Fibroblast of skin of right quadriceps (primary cell): ENCODE data around the gene CIC.
A peak's percentile ranks its signal among the peaks of the same experiment; 100 is the strongest.

Experiments used
- DNase-seq: peaks from one replicate; pipeline ENCODE4 v3.0.0-alpha.2; 2013

CIC gene

DNA sequence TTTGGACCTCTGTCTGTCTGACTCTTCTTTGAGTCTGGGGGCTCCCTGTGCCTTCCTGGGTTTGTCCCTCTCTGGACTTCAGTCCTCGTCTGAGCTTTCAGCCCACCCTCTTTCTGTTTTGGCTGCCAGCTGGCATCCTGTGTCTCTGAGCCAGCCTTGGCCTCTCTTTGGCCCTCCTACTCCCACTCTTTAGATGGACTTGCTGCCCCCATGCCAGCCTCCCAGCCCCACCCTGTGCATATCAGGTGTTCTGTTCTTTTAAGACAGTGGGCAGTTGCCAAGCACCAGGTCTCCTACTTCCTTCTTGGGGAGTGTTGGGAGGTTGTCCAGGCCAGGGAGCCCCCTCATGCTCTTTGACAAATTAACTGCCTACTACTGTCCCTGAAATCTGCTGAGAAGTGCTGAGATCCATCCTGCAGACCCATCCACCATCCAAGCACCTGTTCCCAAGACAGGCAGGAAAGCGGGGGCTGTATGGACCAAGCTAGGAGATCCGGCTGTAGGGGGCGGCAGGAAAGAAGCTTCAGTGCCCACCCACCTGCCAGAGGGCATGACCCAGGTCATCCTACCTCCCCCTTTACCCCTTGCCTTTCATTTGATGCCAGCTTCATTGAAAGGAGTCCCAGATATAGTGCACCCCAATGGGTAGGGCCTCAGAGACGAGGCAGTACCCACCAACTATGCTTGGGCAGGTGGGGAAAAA, 9.6 kb downstream of the CIC start:
- DNase-seq = no peak

DNA sequence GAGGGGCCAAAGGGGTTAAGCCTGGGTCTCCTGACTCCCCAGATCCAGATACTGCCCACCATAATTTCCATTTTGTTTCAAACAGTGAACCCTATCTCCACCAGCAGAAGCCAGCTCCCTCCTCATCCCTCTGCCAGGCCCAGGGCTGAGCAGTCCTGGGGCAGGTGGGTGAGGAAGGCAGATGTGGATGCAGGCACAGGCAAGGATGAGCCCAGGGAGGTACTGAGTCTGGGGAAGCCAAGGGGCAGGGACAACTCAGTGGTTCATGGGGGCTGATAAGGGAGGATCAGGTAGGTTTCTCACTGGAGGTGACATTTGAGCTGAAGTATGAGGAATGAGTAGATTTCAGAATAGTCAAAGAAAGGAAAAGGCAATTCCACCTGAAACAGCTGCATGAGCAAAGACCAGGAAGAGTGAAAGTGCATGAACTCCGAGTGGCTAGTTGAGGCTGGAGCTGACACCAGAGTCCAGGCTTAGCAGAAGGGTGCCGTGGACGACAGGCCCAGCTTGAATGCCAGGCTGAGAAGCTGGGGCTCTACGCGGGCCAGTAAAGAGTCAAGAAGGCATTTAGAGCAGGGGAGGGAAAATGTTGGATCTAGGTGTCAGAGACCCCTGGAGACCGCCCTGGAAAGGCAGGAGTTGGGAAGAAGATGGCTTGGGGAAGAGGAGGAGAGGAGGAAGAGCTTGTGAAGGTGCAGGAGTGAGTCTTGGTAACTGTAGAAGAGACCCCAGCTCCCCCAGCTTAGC, 10.3 kb downstream of the CIC start:
- DNase-seq = no peak

GRCh38 chr19:42279902-42280814, 11.1 kb downstream of the CIC start:
- DNase-seq = peak; percentile 94

DNA sequence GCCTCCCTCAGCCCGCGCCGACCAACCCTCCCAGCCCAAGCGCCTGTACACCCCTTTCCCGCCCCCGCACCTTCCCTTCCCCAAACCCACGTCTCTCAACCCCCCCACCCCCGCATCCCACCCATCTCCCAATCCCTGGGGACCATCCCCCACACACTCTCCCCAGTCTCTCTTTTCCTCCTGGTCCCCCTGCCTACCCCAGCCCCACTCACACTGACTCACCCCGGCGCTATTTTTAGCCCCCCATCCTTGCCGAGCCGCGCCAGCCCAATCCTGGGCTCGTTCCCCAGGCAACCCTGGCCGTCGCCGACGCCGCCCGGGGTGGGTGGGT, 11.7 kb downstream of the CIC start:
- DNase-seq = peak; percentile 83

GRCh38 chr19:42281146-42281826, 12.2 kb downstream of the CIC start:
- peak; percentile 55 for DNase-seq

GRCh38 chr19:42281827-42282762, 13.0 kb downstream of the CIC start:
- DNase-seq = peak; percentile 69

- no peak for DNase-seq
These were observed 13.8 kb downstream of the CIC start for GRCh38 chr19:42282819-42283187.

DNA sequence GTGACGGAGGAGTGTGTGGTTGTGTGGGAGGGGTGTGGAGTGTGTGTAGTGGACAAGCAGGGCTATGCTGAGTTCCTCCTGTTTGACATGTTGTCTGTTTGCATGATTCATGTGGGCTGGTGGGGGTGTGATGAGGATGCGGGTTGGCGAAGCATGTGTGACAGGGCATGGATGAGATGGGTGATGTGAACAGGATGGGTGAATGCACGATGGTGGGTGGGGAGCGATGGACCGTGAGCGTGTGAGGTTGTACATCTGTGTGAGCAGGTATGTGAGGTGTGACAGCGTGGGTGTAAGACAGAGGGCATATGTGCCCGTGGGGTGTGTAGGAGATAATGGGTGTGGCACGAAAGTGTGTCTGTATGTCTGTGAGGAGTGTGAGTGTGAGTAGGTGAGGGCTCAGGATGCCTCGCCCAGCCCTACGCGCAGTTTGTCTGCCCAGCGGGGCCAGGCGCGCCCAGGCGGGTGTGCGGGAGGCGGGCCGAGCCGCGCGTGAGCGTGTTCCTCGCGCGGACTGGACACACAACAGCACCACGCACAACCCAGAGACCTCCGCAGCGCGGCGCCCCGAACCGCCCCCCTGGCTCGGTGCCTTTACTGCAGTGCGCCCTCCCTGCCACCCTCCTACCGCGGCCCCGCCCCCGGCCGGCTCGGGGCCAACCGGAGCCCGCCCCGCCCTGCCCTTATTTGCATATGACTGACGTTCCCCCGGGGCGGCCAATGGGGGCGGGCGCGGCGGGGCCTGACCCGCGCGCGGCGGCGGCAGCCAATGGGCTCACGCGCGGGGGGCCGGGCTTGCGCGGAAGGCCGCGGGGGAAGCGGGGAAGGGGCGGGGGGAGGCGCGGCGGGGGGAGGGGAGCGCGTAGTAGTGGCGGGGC, 14.4 kb downstream of the CIC start:
- DNase-seq = peak; percentile 96

DNA sequence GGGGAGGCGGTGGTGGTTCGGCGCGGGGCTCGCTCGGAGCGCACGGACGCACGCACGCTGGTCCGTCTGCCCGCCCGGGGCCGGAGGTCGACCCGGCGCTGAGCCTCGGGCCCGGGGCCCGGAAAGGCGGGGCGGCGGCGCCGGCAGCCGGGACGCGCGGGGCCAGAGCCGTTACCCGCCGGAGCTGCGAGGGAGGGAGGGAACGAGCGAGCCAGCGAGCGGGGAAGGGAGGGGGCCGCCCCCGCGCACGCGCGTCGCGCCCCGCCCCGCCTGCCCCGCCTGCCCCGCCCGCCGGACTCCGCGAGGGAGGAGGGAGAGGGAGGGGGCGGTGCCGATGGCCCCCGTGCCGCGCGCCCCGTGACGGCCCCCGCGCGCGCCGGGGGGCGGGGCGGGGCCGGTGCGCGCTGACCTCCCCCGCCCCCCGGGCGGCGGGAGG, 15.0 kb downstream of the CIC start:
- peak; percentile 85 for DNase-seq

GRCh38 chr19:42284591-42285341, 15.7 kb downstream of the CIC start:
- DNase-seq = no peak

DNA sequence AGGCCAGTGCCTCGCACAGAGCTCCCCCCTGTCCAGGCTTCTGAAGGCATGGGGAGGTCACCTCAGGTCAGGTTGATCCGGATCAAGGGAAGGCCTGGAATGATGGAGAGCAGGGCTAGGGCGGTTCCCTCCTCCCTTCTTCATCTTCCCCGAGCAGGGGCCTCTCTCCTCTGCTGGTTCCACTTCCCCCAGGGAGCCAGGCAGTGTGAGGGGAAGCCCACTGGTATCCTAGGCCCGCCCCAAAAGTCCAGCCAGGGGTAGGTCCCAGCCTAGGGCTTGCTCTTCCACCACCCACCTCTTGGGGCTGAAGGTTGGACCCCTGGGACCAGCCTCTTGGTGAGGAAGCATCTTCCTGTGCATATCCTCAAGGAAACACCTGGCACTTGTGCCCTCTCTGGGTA, 16.5 kb downstream of the CIC start:
- DNase-seq = no peak

- DNase-seq = no peak
These were observed 16.9 kb downstream of the CIC start for GRCh38 chr19:42285988-42286348.

- peak; percentile 51 for DNase-seq
These were observed 17.4 kb downstream of the CIC start for GRCh38 chr19:42286349-42287016.

DNA sequence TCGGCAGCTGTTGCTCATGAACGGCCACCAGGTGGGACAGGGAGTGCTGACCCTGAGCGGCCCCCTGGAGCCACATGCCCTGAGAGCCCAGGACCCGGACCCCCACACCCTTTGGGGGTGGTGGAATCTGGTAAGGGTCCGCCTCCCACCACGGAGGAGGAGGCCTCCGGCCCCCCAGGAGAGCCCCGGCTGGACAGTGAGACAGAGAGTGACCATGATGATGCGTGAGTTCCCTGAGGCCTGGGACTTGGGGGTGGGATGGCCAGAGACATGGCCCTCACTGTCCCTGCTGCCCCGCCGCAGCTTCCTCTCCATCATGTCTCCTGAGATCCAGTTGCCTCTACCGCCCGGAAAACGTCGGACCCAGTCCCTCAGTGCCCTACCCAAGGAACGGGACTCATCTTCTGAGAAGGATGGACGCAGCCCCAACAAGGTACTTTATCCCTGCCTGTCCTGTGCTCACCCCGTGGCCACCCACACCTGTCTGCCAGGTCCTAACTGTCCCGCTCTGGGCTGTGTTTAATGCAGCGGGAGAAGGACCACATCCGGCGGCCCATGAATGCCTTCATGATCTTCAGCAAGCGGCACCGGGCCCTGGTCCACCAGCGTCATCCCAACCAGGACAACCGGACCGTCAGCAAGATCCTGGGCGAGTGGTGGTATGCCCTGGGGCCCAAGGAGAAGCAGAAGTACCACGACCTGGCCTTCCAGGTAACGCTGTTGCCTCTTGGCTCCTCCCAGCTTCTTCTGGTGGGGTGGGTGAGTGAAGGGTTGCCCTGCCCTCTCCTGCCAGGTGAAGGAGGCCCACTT, 18.2 kb downstream of the CIC start:
- DNase-seq = no peak

- DNase-seq = no peak
These were observed 18.7 kb downstream of the CIC start for GRCh38 chr19:42287827-42288107.

DNA sequence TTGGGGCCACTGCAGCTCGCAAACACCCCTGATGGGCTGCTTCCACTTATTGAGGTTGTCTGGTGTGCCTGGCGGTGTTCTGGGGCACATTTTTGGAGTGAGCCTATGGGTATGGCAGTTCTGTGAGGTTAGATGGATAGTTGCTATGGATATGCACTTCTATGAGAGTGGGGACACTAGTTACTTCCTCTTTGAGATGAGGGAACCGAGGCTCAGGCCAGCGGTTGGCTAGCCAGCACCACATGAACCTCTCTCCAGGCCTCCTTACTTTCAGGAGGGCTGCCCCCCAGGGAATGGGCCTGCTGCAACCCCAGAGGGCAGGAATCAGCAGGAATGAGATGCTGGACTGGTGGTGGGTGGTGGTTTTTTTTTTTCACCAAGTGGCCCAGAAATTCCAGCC, 19.3 kb downstream of the CIC start:
- DNase-seq = no peak

DNA sequence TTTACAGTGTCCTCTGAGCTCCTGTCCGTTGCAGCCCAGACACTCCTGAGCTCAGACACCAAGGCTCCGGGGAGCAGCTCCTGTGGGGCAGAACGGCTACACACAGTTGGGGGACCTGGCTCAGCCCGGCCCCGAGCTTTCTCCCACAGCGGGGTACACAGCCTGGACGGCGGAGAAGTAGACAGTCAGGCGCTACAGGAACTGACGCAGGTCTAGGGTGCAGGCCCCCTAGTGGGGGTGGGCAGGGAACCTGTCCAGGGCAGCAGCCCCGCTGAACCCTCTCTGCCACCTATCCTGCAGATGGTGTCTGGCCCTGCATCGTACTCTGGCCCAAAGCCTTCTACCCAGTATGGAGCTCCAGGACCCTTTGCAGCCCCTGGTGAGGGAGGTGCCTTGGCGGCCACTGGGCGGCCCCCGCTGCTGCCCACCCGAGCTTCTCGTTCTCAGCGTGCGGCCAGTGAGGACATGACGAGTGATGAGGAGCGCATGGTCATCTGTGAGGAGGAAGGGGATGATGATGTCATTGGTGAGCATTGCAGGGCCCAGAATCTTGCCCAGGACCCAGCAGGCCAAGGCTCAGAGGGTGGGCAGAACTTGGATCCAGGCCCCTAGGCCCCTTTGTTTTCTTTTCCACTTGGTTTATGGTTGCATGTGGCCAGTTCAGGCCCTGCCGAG, 20.0 kb downstream of the CIC start:
- no peak for DNase-seq

DNA sequence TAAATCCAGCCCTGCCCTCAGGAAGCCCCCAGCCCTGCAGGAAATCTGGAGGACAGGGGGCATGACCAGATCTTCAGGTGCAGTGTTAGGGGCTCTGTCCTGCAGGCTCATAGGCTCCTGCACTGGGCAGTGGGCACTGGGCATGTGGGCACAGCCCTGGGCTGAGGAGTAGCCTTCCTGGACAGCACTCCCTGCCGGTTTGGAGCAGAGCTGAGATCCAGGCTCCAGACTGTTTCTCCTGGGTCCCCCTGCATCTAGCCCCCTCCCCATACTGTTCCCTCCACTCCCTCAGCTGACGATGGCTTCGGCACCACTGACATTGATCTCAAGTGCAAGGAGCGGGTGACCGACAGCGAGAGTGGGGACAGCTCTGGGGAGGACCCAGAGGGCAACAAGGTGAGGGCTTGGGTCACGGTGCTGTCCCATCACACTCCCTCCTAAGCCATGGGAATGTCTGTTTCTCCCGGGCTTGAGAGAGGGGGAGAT, 20.5 kb downstream of the CIC start:
- no peak for DNase-seq
